Ishikawa (cell line): ENCODE data around the gene OBSCN.

Experiments
- CEBPB ChIP-seq: IDR thresholded peaks from 2 replicates; pipeline ENCODE4 v1.6.1; 2012
- EP300 ChIP-seq: IDR thresholded peaks from 2 replicates; pipeline ENCODE4 v1.6.1; 2012; ENCODE audit warnings: borderline replicate concordance
- MAX ChIP-seq: IDR thresholded peaks from 2 replicates; pipeline ENCODE4 v1.6.1; 2012
- TAF1 ChIP-seq: IDR thresholded peaks from 2 replicates; pipeline ENCODE4 v1.6.1; 2012; ENCODE audit warnings: low read depth, mild to moderate bottlenecking
- TEAD4 ChIP-seq: IDR thresholded peaks from 2 replicates; pipeline ENCODE4 v1.6.1; 2012
- YY1 ChIP-seq: IDR thresholded peaks from 2 replicates; pipeline ENCODE4 v1.6.1; 2012; ENCODE audit warnings: low read depth
- TF ChIP-seq, protein P1 (sequence below): IDR thresholded peaks from 2 replicates; pipeline ENCODE4 v1.6.1; 2012; ENCODE audit warnings: low read depth, mild to moderate bottlenecking

GRCh38 chr1:228377664-228378089 is 169.8 kb downstream of the OBSCN start:
- TF ChIP-seq TEAD4 (no peak), EP300 (no peak; the same call in 1 of the 2 replicates), TAF1 (no peak), YY1 (no peak), CEBPB (no peak), MAX (no peak)
- TF ChIP-seq, protein P1, sequence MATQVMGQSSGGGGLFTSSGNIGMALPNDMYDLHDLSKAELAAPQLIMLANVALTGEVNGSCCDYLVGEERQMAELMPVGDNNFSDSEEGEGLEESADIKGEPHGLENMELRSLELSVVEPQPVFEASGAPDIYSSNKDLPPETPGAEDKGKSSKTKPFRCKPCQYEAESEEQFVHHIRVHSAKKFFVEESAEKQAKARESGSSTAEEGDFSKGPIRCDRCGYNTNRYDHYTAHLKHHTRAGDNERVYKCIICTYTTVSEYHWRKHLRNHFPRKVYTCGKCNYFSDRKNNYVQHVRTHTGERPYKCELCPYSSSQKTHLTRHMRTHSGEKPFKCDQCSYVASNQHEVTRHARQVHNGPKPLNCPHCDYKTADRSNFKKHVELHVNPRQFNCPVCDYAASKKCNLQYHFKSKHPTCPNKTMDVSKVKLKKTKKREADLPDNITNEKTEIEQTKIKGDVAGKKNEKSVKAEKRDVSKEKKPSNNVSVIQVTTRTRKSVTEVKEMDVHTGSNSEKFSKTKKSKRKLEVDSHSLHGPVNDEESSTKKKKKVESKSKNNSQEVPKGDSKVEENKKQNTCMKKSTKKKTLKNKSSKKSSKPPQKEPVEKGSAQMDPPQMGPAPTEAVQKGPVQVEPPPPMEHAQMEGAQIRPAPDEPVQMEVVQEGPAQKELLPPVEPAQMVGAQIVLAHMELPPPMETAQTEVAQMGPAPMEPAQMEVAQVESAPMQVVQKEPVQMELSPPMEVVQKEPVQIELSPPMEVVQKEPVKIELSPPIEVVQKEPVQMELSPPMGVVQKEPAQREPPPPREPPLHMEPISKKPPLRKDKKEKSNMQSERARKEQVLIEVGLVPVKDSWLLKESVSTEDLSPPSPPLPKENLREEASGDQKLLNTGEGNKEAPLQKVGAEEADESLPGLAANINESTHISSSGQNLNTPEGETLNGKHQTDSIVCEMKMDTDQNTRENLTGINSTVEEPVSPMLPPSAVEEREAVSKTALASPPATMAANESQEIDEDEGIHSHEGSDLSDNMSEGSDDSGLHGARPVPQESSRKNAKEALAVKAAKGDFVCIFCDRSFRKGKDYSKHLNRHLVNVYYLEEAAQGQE: no peak
